ENCODE data around the gene RNF113A.
A peak's percentile ranks its signal among the peaks of the same experiment; 100 is the strongest.
"Not testable (repeated sequence)": the region's sequence is repeated elsewhere in the genome, so short reads cannot be mapped to it uniquely, and the experiment has no call there.

RNF113A gene

GRCh38 chrX:119871599-119872395 lies at the start of gene RNF113A, which contains the start of gene NDUFA1:
TSS of gene RNF113A (minus strand) at chrX:119871733. CDS start at chrX:119871613, 120 bp downstream.
TSS of gene NDUFA1 (plus strand) at chrX:119871832. CDS start at chrX:119871912, 80 bp downstream.
- DNase-seq (ENCODE audit: low spot score) = peak; percentile 91

DNA sequence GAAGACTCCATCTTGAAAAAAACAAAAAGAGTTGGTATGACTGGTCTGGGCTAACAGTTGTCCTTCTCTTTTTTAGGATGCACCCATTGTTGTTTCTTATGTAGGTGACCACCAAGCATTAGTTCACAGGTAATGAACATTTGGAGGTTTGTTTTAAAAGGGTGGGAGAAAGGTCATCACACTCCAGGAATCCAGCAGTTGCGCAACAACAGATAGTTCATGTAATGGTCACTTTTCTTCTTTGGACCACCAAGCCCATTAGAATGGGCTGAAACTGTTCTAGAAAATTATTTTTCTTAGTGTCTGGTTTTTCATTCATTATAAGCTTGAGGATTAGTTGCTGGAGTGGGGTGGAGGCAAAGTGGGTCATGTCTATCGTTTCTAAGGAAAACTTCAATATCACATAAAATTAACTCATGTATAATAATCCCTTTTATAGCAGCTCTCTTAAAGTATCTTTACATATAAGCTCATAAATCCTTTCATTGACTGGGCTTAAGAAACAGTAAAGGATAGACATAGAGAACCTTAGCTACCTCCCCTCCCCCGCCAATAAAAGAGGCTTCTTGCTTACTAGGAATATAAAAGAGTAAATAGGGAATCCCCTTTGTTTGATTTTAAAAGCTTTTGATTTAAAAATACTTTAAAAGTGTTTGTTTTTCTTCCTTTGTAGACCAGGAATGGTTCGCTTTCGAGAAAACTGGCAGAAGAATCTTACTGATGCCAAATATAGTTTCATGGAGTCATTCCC lies 48.5 kb upstream of the RNF113A start:
- DNase-seq (ENCODE audit: low spot score) = no peak

- DNase-seq (ENCODE audit: low spot score) = no peak
These were observed 46.3 kb upstream of the RNF113A start for GRCh38 chrX:119917877-119918276.

GRCh38 chrX:119916310-119916709 lies 44.8 kb upstream of the RNF113A start:
- no peak for DNase-seq (ENCODE audit: low spot score)

- no peak for DNase-seq (ENCODE audit: low spot score)
These were observed 29.4 kb upstream of the RNF113A start for GRCh38 chrX:119900976-119901375.

- no peak for DNase-seq (ENCODE audit: low spot score)
These were observed 27.6 kb upstream of the RNF113A start for GRCh38 chrX:119899125-119899524.

DNA sequence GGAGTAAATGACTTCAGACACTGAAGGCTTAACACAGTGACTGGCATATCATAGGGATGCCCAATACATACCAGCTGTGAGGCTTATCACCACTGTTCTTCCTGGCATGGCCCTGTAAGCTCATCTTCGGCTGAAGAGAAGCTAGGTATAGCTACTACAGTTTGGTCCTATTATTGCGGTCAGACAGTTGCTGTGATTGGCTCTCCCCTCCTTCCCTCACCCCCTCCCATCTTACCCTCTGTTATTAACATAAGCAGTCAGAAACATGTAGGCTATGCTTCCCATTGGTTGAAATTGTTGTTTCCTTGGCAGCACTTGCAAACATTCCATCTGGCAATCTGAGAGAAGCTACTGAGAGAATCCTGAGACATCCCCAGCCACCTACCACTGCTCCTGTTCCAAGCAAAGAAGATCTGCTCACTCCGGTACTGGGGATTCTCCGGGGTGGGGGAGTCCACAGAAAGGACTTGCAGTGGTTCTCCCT lies 24.4 kb upstream of the RNF113A start, which contains the start of gene AKAP14:
Gene AKAP14, plus strand, starts transcription at position 51 of the 484 bp plus-strand sequence. CDS start 7,331 bp downstream, outside the sequence.
- DNase-seq (ENCODE audit: low spot score) = no peak

GRCh38 chrX:119891961-119892692 lies 20.6 kb upstream of the RNF113A start:
- not testable (repeated sequence) for DNase-seq (ENCODE audit: low spot score)

DNA sequence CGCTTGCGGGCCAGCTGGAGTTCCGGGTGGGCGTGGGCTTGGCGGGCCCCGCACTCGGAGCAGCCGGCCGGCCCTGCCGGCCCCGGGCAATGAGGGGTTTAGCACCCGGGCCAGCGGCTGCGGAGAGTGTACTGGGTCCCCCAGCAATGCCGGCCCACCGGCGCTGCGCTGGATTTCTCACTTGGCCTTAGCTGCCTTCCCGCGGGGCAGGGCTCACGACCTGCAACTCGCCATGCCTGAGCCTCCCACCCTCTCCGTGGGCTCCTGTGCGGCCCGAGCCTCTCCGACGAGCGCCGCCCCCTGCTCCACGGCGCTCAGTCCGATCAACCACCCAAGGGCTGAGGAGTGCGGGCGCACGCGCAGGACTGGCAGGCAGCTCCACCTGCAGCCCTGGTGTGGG lies 19.1 kb upstream of the RNF113A start:
- not testable (repeated sequence) for DNase-seq (ENCODE audit: low spot score)

DNA sequence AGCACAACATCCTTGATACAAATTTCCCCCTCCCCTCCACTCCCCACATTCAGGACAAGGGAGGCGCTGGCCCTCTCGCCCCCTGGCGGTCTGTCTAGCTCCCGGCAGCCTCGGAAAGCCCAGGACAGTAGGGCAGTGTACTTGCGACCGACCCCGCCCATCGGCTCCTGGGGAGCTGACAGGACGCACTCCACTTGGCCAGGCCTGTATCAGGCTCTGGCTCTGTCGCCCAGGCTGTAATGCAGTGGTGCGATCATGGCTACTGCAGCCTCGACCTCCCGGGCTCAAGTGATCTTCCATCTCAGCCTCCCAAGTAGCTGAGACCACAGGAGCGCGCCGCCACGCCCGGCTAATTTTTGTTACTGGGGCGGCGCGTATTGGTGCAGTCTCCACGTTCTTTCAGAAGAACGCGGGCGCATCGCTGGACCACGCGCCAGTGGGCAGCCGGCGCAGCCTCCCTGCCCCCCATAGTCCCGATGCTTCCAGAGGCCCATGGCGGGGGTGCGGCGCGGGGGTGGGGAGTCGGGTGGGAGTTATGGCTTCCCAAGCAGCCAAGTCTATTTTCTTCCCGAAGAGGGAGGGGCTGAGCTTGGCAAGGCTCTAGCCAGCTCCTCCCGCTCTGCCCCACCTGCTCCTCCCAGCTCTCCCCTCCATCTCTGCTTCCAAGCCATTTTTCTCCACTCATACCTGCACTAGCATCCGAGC lies 16.3 kb upstream of the RNF113A start:
- peak; percentile 68 for DNase-seq (ENCODE audit: low spot score)

- peak; percentile 76 for DNase-seq (ENCODE audit: low spot score)
These were observed 14.3 kb upstream of the RNF113A start for GRCh38 chrX:119885554-119886428.

DNA sequence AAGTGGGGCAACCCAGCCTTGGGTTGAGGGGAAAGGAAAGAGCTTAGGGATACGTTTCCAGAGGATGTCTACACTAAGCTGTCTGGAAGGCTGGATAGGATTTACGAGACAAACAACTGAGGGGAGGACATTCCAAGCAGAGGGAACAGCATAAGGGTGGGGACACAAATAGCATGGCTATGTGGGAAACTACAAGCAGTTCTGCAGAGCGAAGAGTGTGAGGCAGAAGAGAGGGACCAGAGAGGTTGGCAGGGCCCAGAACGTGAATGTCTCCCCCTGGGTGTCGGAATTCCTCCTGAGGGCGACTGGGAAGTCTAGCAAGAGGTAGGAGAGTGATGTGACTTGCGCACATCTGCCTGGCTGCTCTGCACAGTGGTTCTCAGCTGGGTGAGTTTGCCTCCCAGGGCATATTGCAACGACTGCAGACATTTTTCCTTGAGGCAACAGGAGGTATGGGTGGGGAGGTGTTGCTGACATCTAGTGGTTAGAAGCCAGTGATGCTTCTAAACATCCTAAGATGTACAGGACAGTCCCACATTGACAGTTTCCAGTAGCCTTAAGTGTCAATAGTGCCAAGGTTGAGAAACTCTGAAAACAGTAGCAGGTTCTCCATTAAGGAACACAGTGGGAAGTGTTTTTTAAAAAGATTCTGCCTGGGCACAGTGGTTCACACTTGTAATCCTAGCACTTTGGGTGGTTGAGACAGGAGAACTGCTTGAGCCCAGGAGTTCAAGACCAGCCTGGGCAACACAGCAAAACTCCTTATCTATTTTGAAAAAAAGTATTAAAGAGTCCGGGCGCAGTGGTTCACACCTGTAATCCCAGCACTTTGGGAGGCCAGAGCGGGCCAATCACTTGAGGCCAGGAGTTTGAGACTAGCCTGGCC lies 9.3 kb upstream of the RNF113A start:
- DNase-seq (ENCODE audit: low spot score) = peak; percentile 74

DNA sequence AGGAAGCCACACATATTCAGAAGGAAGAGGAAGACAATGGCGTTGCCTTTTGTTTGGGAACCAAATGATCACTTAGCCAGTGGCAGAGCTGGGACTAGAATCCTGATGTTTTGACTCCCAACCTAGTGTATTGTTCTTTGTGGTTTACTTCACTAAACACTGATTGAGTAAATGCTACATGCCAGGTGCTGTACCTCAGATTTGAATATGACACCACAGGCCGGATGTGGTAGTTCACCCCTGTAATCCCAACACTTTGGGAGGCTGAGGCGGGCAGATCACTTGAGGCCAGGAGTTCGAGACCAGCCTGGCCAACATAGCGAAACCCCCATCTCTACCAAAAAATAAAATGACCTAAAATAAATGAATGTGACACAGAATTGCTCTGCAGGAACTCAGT lies 8.5 kb upstream of the RNF113A start:
- DNase-seq (ENCODE audit: low spot score) = peak; percentile 40

DNA sequence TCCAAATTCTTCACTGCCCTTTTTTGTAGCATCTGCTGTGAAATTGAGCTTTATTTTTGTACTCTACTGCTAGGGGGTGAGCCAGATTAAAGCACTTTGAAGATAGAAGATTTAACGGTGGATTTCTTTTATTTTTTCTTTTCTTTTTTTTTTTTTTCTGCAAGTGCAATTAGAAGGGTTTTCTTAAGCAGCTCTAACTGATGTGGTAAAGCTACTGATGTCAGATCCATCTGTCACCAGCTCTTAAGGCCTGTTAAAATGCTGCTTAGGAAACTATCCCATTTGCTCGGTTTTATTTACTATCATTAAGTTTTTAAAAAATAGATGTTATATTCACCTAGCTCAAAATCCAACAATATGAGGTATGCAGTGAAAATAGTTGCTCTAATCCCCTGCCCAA lies 7.2 kb upstream of the RNF113A start:
- no peak for DNase-seq (ENCODE audit: low spot score)

- DNase-seq (ENCODE audit: low spot score) = no peak
These were observed 311 bp downstream of the RNF113A start for GRCh38 chrX:119871245-119871598.

DNA sequence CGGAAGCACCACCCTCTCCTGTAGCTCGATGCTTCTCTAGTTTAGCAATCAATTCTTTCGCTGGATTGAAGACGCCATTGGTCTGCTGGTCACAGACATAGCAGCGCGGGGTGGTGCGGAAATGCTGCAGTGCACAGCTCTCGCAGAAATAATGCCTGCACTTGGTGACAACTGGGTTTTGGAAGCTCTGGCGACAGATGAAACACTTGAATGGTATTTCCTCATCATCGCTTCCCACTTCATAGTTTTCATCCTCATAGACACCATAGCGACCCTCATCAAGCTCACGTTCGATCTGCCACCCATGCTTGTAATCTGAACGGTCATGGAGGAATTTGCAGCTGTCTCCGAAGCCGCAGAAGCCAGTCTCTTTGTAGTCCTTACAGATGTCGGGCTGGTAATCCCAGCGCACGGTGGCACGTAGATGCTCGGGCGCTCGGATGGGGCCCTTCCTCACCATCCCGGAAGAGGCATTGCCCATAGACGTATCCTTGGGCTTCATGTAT lies 854 bp downstream of the RNF113A start:
- DNase-seq (ENCODE audit: low spot score) = peak; percentile 63

DNA sequence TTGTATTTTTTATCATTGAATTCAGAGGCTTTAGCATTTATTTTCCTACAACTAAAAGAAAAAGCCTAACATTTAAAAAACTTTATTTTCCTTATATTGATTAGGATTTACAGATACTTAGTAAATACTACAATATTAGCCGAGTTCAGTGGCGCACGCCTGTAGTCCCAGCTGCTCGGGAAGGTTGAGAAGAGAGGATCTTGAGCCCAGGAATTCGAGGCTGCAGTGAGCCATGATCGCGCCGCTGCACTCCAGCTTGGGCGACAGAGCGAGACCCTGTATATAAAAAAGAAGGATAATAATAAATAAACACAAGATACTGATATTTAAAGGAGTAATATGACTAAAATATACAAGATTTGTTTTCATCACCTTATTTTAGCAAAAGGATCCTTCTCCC lies 18.1 kb downstream of the RNF113A start:
- DNase-seq (ENCODE audit: low spot score) = no peak

GRCh38 chrX:119852382-119853353 lies 18.9 kb downstream of the RNF113A start, which contains the start of gene UPF3B:
TSS of gene UPF3B (minus strand) at chrX:119852963. CDS start at chrX:119852928, 35 bp downstream.
- DNase-seq (ENCODE audit: low spot score) = peak; percentile 98
